Astrocyte of the hippocampus (primary cell): Measurements from ENCODE around the gene TMEM100.

Experiments
- DNase-seq: peaks from one replicate; pipeline ENCODE4 v3.0.0; 2011; ENCODE audit warnings: low read depth, low spot score

The TMEM100 gene, protein sequence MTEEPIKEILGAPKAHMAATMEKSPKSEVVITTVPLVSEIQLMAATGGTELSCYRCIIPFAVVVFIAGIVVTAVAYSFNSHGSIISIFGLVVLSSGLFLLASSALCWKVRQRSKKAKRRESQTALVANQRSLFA

GRCh38 chr17:55722742-55723487, at the start of gene TMEM100:
TMEM100 (minus strand) TSS chr17:55722864; CDS start chr17:55721070, 1,794 bp downstream.
- peak; percentile 82 for DNase-seq

DNA sequence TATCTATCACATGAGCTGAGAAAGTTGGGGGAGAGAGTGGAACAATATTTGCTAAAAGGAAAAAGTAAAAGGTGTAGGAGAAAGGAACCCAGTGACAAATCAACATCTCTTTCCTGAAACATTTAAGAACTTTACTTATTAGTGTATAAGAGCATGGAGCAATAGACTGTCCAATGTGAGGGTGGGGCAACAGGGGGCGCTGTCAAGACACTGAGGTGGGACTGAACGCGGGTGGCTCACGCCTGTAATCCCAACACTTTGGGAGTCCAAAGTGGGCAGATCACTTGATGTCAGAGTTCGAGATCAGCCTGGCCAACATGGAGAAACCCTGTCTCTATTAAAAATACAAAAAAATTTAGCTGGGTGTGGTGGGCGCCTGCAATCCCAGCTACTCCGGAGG, 49.4 kb upstream of the TMEM100 start:
- no peak for DNase-seq

GRCh38 chr17:55770196-55770870, 47.7 kb upstream of the TMEM100 start:
- DNase-seq: peak; percentile 59

GRCh38 chr17:55769625-55770000, 46.9 kb upstream of the TMEM100 start:
- peak; percentile 8 for DNase-seq

- DNase-seq: no peak
These were observed 46.4 kb upstream of the TMEM100 start for GRCh38 chr17:55768936-55769624.

GRCh38 chr17:55765472-55765871, 42.8 kb upstream of the TMEM100 start:
- no peak for DNase-seq

GRCh38 chr17:55764610-55765009, 41.9 kb upstream of the TMEM100 start:
- no peak for DNase-seq

DNA sequence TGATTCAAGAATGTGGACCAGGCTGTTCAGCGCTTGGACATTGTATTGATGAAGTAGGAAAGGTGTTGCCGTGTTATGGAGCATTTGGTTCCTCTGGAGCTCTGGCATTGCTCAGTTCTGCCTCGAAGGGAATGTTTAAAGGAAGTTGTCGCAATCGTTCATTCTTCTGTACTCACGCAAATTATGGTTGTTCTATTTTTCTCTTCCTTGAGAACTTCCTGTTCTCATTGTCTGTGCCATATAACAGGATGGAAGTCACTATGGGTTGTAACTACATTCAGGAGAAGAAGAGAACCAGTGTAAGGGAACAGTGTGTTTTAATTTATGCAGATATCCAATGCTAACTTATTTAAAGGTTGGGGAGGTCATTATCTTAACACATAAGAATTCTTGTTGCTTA, 41.2 kb upstream of the TMEM100 start:
- DNase-seq: no peak

GRCh38 chr17:55762086-55762858, 39.6 kb upstream of the TMEM100 start:
- no peak for DNase-seq

DNA sequence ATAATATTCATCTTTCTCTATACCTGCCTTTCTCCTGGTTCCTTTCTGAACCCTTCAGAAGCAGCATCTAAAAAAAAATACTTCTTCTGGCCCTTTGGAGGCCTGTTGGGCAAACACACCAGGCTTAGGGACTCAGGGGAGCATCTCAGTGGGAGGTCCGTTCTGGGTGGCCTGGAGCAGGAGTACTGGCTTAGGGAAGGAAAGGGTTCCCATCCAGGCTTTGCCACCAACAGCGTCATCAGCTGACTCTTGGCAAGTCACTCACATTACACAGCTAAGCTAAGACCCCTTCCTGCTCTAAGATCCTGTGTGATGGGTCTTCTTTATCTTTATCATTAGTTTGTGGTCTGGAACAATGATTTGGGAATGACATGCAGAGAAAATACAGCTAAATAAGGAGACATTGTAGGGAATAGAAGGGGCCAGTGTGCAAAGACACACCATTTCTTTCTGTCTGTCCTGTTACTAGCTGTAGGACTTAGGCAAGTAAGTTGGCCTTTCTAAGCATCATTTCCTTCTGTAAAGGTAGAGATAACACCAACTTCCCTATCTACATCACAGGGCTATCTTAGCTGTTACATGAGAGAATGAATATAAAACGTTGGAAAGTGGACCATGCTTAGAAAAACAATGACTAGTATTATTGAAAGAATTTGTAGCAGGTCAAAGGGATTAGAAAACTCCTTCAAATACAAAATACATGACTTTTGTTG, 38.1 kb upstream of the TMEM100 start:
- DNase-seq: no peak

GRCh38 chr17:55758171-55758570, 35.5 kb upstream of the TMEM100 start:
- DNase-seq: no peak

- DNase-seq: no peak
These were observed 35.0 kb upstream of the TMEM100 start for GRCh38 chr17:55757659-55758058.

DNA sequence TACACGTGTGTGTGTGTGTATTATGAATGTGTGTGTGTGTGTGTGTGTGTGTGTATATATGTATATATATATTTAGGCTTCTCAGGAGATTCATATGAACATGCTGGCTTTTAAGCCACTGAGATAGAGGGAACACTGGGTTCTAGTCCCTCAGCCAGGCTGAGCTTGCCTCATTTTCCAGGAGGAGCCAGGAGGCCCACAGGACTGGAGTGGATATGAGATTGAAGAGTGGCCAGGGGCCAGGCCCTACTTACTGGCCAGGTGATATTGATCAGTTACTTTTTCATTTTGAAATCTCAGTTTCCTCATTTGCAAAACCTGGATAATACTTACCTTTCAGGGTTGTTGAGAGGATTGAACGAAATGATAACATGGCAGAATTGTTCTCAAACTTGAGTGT, 34.0 kb upstream of the TMEM100 start:
- DNase-seq: no peak

GRCh38 chr17:55751720-55752250, 29.1 kb upstream of the TMEM100 start:
- DNase-seq: no peak

DNA sequence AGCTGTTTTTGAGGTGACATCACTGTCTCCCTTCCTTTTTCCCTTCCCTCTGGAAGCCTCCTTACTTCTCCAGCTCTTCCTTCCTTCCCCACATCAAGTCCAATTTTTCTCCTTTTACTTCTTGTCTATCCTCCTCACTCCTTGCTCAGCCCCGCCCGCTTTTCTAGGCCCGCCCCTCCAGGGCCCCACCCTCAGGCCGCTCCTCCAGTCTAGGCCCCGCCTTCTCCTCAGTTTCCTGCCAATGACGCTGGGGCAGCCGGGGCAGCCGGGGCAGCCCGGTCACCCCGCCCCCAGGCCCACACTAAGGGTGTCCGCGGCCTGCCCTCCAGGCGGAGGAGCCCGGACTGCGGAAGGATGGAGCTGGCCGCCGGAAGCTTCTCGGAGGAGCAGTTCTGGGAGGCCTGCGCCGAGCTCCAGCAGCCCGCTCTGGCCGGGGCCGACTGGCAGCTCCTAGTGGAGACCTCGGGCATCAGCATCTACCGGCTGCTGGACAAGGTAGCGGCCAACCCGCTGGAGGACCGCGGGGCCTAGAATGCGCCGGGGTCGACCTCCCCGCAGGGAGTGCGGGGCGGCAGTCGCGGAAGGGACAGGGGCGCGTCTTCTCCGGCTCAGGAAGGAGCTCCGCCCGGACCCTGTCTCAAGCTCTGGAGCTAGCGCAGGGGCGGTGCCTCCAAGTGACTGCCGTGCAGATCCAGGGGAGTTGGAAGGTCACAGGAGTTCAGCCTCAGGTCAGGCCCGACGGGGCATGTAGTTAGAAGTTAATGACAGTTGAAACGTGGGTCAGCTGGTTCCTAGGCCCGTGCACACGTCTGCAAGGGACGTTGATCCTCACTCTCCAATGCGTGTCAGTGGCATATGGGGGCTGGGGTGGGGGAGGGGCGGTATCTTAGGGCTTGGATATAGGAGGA, 28.3 kb upstream of the TMEM100 start, which contains the start of gene PCTP:
Gene PCTP (plus strand): TSS at position 302 of the 908 bp plus-strand sequence. CDS start 53 bp downstream, at position 355.
- DNase-seq: peak; percentile 97

DNA sequence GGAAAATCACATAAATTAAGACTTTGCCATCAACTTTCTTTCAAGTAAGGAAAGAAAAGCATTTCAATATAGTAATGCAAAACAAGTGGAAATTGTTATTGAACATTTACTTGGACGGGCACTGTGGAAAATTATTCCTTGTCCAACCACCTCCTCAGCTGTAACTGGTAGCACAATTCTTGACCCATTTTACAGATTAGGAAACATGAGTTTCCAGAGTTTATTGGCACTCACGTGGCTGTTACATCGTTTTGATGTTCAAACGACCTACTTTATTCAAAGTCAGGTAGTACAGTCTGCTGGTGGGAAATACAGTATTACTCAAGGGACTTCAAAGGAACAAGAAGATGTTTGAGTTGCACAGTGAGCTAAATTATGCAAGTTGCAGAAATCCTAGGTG, 27.3 kb upstream of the TMEM100 start:
- no peak for DNase-seq

DNA sequence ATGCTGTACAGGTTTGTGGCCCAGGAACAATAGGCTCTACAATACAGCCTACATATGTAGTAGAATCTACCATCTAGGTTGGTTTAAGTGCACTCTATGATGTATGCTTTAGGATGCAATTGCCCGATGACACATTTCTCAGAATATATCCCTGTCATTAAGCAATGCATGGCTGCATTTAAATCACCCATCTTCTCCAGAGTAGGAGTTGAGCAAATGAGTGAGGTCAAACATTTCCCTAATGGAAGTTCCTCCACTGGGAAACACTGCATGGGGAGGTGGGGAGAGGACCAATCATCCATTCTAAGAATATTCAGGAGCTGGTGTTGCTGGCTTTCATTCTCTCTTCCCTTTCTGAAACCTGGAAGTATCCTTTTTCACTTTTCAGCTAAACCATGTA, 26.2 kb upstream of the TMEM100 start:
- DNase-seq: no peak

GRCh38 chr17:55747209-55747608, 24.5 kb upstream of the TMEM100 start:
- no peak for DNase-seq

DNA sequence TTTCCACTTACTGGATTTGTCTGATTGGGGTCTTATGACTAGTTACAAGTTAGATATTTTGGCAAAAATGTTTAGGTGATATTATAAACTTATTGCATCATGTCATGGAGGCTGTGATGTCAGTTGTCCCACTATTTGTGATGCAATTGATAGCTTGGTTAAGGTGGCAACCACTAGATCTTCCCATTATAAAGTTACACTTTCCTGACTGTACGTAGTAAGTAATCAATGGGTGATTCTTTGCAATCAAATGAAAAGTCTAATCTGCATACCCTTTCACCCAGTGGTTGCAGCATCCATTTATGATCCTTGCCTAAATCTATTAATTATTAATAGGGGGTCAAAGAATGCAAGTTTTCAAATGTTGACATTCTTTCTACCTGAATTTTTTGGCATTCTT, 23.8 kb upstream of the TMEM100 start:
- DNase-seq: no peak

GRCh38 chr17:55745258-55745657, 22.6 kb upstream of the TMEM100 start:
- no peak for DNase-seq
